HCT116 (cell line): ENCODE measurements around the gene CHSY1. TPM values are rescaled to one million over a fixed set of nuclear protein-coding genes. Genes with fewer than 3 reads are reported as not detected.

ENCODE experiments used
- ATAC-seq: fragments of 200-7000 bp; cut with Tn5 transposase; 2 replicates; pipeline ENCODE4 v1.9.1; 2020; ENCODE audit warnings: mild to moderate bottlenecking, moderate library complexity
- BruUV-seq: library from RNA; stranded (reverse); fragments of 400-500 nt; replicated peaks from 2 replicates; lab custom pipeline; 2021; lab: Mats Ljungman, UMichigan
- CTCF ChIA-PET: fragments of 300-600 bp; sonication (Branson Sonifier 250); formaldehyde crosslinking; loops from one replicate; lab custom pipeline; 2021; ENCODE audit warnings: antibody characterized with exemption; lab: Charles Lee
- POLR2A ChIA-PET: fragments of 300-600, 350-600 bp; sonication (Branson Sonifier 250); formaldehyde crosslinking; loops from one replicate; lab custom pipeline; 2021; ENCODE audit warnings: antibody characterized with exemption; lab: Charles Lee
- RAD21 ChIA-PET, 2 experiments: fragments of 300-600 bp; sonication (Branson Sonifier 250); formaldehyde crosslinking; loops; one replicate each; lab custom pipeline; 2023; ENCODE audit warnings: low total read pairs in 2 of 2; ENCODE audit not compliant: uncharacterized antibody in 2 of 2, unreplicated experiment in 2 of 2, low non-redundant PET in 1 of 2; lab: Charles Lee
- DNase-seq: peaks from one replicate; pipeline ENCODE4 v3.0.0-alpha.2; 2010; ENCODE audit warnings: low read depth, low spot score
- H2AFZ ChIP-seq: fragments of 200-600 bp; shearing (Covaris generic), sonication (generic); 2 replicates; pipeline ENCODE4 v1.6.1; 2017; ENCODE audit warnings: low read depth, mixed run types, mixed read lengths, antibody characterized with exemption, low read length; ENCODE audit not compliant: poor library complexity, severe bottlenecking
- H3K27ac ChIP-seq: 2 replicates; pipeline ENCODE4 v1.5.1; 2012; ENCODE audit warnings: low read depth, low read length
- H3K27me3 ChIP-seq: fragments of 200-600 bp; sonication (generic); 2 replicates; pipeline ENCODE4 v1.6.1; 2016; ENCODE audit warnings: mixed run types, low read length, mixed read lengths; ENCODE audit not compliant: insufficient read depth
- H3K36me3 ChIP-seq, 2 experiments: fragments of 200-500 bp in 1 of 2; fragments of 200-600 bp in 1 of 2; sonication (Bioruptor generic) in 1 of 2; sonication (generic) in 1 of 2; 2 replicates each; pipeline versions ENCODE4 v1.5.1 to v1.6.1; 2014 to 2016; ENCODE audit warnings: low read length in 2 of 2, inconsistent platforms in 1 of 2, mixed read lengths in 1 of 2, mixed run types in 1 of 2; ENCODE audit not compliant: insufficient read depth in 2 of 2, control insufficient read depth in 1 of 2
- H3K4me1 ChIP-seq, 2 experiments: fragments of 200-600 bp in 1 of 2; sonication (generic) in 1 of 2; 2 replicates each; pipeline versions ENCODE4 v1.5.1 to v1.6.1; 2012 to 2017; ENCODE audit warnings: low read length in 2 of 2, inconsistent platforms in 1 of 2, mild to moderate bottlenecking in 1 of 2, mixed read lengths in 1 of 2, mixed run types in 1 of 2, moderate library complexity in 1 of 2; ENCODE audit not compliant: insufficient read depth in 2 of 2, control insufficient read depth in 1 of 2
- H3K4me2 ChIP-seq: fragments of 200-600 bp; sonication (generic); 2 replicates; pipeline ENCODE4 v1.6.1; 2017; ENCODE audit warnings: mixed run types, low read length, mixed read lengths
- H3K4me3 ChIP-seq, 2 experiments: fragments of 200-600 bp in 1 of 2; sonication (generic) in 1 of 2; replicated peaks in 1 of 2; 2 replicates each; pipeline ENCODE4 v1.5.1; 2011 to 2016; ENCODE audit warnings: low read length in 2 of 2, control low read depth in 1 of 2, low read depth in 1 of 2, mild to moderate bottlenecking in 1 of 2, mixed read lengths in 1 of 2, mixed run types in 1 of 2
- H3K79me2 ChIP-seq: fragments of 200-600 bp; sonication (generic); 2 replicates; pipeline ENCODE4 v1.6.1; 2017; ENCODE audit warnings: mild to moderate bottlenecking, mixed run types, low read length, moderate library complexity, mixed read lengths; ENCODE audit not compliant: insufficient read depth
- H3K9ac ChIP-seq: fragments of 200-600 bp; sonication (generic); 2 replicates; pipeline ENCODE4 v1.6.1; 2016; ENCODE audit warnings: low read length, mixed read lengths
- H3K9me2 ChIP-seq: fragments of 200-600 bp; sonication (generic), shearing (Covaris generic); 2 replicates; pipeline ENCODE4 v1.6.1; 2017; ENCODE audit warnings: mixed run types, mild to moderate bottlenecking, moderate library complexity; ENCODE audit not compliant: insufficient read depth
- H3K9me3 ChIP-seq, 2 experiments: fragments of 200-500 bp in 1 of 2; fragments of 200-600 bp in 1 of 2; sonication (Bioruptor generic) in 1 of 2; sonication (generic) in 1 of 2; 2 replicates each; pipeline ENCODE4 v1.6.1; 2014 to 2017; ENCODE audit warnings: low read length in 2 of 2, mixed read lengths in 2 of 2, inconsistent platforms in 1 of 2, low read depth in 1 of 2, mild to moderate bottlenecking in 1 of 2, mixed run types in 1 of 2, moderate library complexity in 1 of 2; ENCODE audit not compliant: control insufficient read depth in 1 of 2, insufficient read depth in 1 of 2
- H4K20me1 ChIP-seq: fragments of 200-600 bp; sonication (generic), shearing (Covaris generic); 2 replicates; pipeline ENCODE4 v1.6.1; 2017; ENCODE audit warnings: mixed run types, mild to moderate bottlenecking, moderate library complexity; ENCODE audit not compliant: insufficient read depth
- ELF1 ChIP-seq: IDR thresholded peaks from 2 replicates; pipeline ENCODE4 v1.6.1; 2012; ENCODE audit warnings: low read depth, borderline replicate concordance
- POLR2AphosphoS5 ChIP-seq: IDR thresholded peaks from 2 replicates; pipeline ENCODE4 v1.6.1; 2011; ENCODE audit warnings: mild to moderate bottlenecking, low read depth, low read length, moderate library complexity
- SIN3A ChIP-seq: IDR thresholded peaks from 2 replicates; pipeline ENCODE4 v1.6.1; 2012; ENCODE audit warnings: low read depth
- TCF7L2 ChIP-seq: IDR thresholded peaks from 2 replicates; pipeline ENCODE4 v1.7.0; 2011; ENCODE audit warnings: borderline replicate concordance, inconsistent platforms; ENCODE audit not compliant: insufficient read depth, insufficient read length; ENCODE audit errors: extremely low read depth
- ZNF274 ChIP-seq: fragments of 200-500 bp; sonication (Bioruptor generic); IDR thresholded peaks from 2 replicates; pipeline ENCODE4 v1.6.1; 2014; ENCODE audit warnings: mild to moderate bottlenecking, low read depth, low read length, inconsistent platforms
- intact Hi-C: fragments of 100-400 bp; cut with micrococcal nuclease; formaldehyde crosslinking; loops from 2 replicates; pipeline ENCODE4 v1.10.0; 2022
- total RNA-seq: library from RNA; stranded (reverse); gene quantifications from one replicate; pipeline ENCODE4 v1.2.1, GENCODE V29; 2021; ENCODE audit not compliant: unreplicated experiment
- TF ChIP-seq, protein P1 (sequence below), 3 experiments: fragments of 200-600 bp in 1 of 3; sonication (generic) in 1 of 3; IDR thresholded peaks in 2 of 3; conservative IDR thresholded peaks in 1 of 3; 2 replicates each; pipeline ENCODE4 v1.5.1; 2012 to 2017; ENCODE audit warnings: low read depth in 2 of 3, low read length in 2 of 3, antibody characterized with exemption in 1 of 3, borderline replicate concordance in 1 of 3, control low read depth in 1 of 3, mild to moderate bottlenecking in 1 of 3, mixed read lengths in 1 of 3, mixed run types in 1 of 3, moderate library complexity in 1 of 3; ENCODE audit not compliant: insufficient read depth in 1 of 3
- TF ChIP-seq, protein P2 (sequence below): IDR thresholded peaks from 2 replicates; pipeline ENCODE4 v1.6.1; 2011; ENCODE audit warnings: mild to moderate bottlenecking, low read length, moderate library complexity; ENCODE audit not compliant: insufficient replicate concordance; ENCODE audit errors: extremely low read depth
- TF ChIP-seq, protein P3 (sequence below): IDR thresholded peaks from 2 replicates; pipeline ENCODE4 v1.6.1; 2012; ENCODE audit warnings: low read depth

Gene CHSY1
- total RNA-seq, 1 experiment from 2014 or later = 25.4 TPM

DNA sequence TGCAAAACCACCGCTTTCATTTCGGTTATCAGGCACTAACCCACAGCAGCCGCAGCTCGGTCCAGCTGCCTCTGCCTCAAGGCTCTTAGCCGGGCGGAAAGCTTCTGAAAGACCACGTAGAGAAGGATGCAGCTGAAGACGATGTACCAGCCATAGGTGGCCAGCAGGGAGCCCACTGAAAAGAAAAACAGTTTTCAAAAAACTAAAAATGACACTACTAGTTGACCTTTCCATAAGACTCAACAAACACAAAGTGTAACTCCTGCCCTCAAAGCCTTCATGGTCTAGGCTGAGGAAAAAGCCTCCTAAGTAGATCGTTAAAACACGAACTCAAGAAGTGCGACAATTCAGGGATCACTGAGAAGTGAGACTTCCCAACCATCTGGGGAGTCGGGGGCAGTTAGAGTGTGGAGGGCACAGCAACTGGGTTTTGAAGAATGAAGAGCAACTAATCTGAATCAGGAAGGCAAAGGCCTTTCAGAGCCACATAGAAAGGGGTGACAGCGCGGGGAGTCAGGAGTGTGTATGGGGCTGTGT is 24.7 kb upstream of the CHSY1 start:
- ChIA-PET CTCF (interaction anchor here (1.2 kb wide), 1 partner anchor 378 kb away, joined by 4 read pairs; no protein-coding TSS in a partner anchor), POLR2A (interaction anchor here (0.7 to 1.0 kb wide), 2 partner anchors 25 to 344 kb away, joined by 3 read pairs; partner anchors contain the start of gene CHSY1), RAD21 (no interaction called here)
- BruUV-seq = TSS peak; percentile 30
- H2AFZ ChIP-seq = no peak overlapping the region
- ATAC-seq (peak; percentile 40), DNase-seq (no peak)
- H3K36me3 ChIP-seq = peaks cover 39 to 51% of the 10 kb centered on the region in 2 experiments
- peak overlapping the region; percentile 77 for H3K27ac ChIP-seq
- no peaks in the 10 kb centered on the region for H4K20me1 ChIP-seq
- peak overlapping the region; percentile 82 for H3K4me2 ChIP-seq
- H3K27me3 ChIP-seq = no peaks in the 10 kb centered on the region
- peaks cover 32% of the 10 kb centered on the region for H3K79me2 ChIP-seq
- TF ChIP-seq ELF1 (no peak), POLR2AphosphoS5 (no peak), TCF7L2 (no peak), ZNF274 (no peak), SIN3A (0 out of 2 replicates have a peak, but pooled peaks have one; percentile 21)
- TF ChIP-seq, protein P1, sequence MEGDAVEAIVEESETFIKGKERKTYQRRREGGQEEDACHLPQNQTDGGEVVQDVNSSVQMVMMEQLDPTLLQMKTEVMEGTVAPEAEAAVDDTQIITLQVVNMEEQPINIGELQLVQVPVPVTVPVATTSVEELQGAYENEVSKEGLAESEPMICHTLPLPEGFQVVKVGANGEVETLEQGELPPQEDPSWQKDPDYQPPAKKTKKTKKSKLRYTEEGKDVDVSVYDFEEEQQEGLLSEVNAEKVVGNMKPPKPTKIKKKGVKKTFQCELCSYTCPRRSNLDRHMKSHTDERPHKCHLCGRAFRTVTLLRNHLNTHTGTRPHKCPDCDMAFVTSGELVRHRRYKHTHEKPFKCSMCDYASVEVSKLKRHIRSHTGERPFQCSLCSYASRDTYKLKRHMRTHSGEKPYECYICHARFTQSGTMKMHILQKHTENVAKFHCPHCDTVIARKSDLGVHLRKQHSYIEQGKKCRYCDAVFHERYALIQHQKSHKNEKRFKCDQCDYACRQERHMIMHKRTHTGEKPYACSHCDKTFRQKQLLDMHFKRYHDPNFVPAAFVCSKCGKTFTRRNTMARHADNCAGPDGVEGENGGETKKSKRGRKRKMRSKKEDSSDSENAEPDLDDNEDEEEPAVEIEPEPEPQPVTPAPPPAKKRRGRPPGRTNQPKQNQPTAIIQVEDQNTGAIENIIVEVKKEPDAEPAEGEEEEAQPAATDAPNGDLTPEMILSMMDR (IDR thresholded peaks at IDR 0.05 in 2 of 3, conservative IDR thresholded peaks at IDR 0.05 in 1 of 3; ENCODE audit: borderline replicate concordance in 1 of 3, insufficient read depth in 1 of 3, low read depth in 2 of 3, low read length in 2 of 3) = peak in 2 of 3 experiments; percentile 19 to 42; a peak in 2 of 6 replicates
- TF ChIP-seq, protein P2, sequence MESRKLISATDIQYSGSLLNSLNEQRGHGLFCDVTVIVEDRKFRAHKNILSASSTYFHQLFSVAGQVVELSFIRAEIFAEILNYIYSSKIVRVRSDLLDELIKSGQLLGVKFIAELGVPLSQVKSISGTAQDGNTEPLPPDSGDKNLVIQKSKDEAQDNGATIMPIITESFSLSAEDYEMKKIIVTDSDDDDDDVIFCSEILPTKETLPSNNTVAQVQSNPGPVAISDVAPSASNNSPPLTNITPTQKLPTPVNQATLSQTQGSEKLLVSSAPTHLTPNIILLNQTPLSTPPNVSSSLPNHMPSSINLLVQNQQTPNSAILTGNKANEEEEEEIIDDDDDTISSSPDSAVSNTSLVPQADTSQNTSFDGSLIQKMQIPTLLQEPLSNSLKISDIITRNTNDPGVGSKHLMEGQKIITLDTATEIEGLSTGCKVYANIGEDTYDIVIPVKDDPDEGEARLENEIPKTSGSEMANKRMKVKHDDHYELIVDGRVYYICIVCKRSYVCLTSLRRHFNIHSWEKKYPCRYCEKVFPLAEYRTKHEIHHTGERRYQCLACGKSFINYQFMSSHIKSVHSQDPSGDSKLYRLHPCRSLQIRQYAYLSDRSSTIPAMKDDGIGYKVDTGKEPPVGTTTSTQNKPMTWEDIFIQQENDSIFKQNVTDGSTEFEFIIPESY = no peak
- TF ChIP-seq, protein P3, sequence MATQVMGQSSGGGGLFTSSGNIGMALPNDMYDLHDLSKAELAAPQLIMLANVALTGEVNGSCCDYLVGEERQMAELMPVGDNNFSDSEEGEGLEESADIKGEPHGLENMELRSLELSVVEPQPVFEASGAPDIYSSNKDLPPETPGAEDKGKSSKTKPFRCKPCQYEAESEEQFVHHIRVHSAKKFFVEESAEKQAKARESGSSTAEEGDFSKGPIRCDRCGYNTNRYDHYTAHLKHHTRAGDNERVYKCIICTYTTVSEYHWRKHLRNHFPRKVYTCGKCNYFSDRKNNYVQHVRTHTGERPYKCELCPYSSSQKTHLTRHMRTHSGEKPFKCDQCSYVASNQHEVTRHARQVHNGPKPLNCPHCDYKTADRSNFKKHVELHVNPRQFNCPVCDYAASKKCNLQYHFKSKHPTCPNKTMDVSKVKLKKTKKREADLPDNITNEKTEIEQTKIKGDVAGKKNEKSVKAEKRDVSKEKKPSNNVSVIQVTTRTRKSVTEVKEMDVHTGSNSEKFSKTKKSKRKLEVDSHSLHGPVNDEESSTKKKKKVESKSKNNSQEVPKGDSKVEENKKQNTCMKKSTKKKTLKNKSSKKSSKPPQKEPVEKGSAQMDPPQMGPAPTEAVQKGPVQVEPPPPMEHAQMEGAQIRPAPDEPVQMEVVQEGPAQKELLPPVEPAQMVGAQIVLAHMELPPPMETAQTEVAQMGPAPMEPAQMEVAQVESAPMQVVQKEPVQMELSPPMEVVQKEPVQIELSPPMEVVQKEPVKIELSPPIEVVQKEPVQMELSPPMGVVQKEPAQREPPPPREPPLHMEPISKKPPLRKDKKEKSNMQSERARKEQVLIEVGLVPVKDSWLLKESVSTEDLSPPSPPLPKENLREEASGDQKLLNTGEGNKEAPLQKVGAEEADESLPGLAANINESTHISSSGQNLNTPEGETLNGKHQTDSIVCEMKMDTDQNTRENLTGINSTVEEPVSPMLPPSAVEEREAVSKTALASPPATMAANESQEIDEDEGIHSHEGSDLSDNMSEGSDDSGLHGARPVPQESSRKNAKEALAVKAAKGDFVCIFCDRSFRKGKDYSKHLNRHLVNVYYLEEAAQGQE = no peak
- H3K4me3 ChIP-seq = peak overlapping the region; percentile 83 to 94
- H3K9me2 ChIP-seq = no peaks in the 10 kb centered on the region
- H3K9me3 ChIP-seq = no peaks in the 10 kb centered on the region
- peak overlapping the region; percentile 77 for H3K9ac ChIP-seq
- H3K4me1 ChIP-seq = peaks cover 2 to 12% of the 10 kb centered on the region in 2 experiments; a peak in 3 of 4 replicates
- intact Hi-C loops = no loop called here
